Measurements from ENCODE around the gene HGS. TPM values are rescaled to one million over a fixed set of nuclear protein-coding genes. Genes with fewer than 3 reads are reported as not detected.
A peak's percentile ranks its signal among the peaks of the same experiment; 100 is the strongest.

The HGS gene
- total and polyA plus RNA-seq, 2 of the 8 experiments (the other 6 are each of a cell fraction or from before 2014, with no cell fraction given) = 80.8 to 99.7 TPM

- Histone ChIP-seq H3K27ac (ENCODE audit: low read depth, low read length) (no peak within 1 kb of the TSS), H4K8ac (ENCODE audit: extremely low read depth, insufficient read depth, low read length) (peak within 1 kb of the TSS; percentile 68), H3K79me1 (ENCODE audit: low read depth, low read length) (peaks cover 3% of the 10 kb centered on the region; the same call in 1 of the 2 replicates), H3K27me3 (replicated peaks in 1 of 4; ENCODE audit: control insufficient read depth in 3 of 4, extremely low read depth in 1 of 4, insufficient read depth in 3 of 4, low read length in 3 of 4) (no peaks in the 10 kb centered on the region), H3K23ac (ENCODE audit: insufficient read length) (no peak within 1 kb of the TSS), H3K79me2 (ENCODE audit: control insufficient read depth in 1 of 2, insufficient read depth in 2 of 2, low read length in 2 of 2) (no peaks in the 10 kb centered on the region), H3K4ac (replicated peaks; ENCODE audit: insufficient read length, low read depth, low read length) (no peak within 1 kb of the TSS), H3K9ac (replicated peaks in 1 of 4; ENCODE audit: extremely low read depth in 1 of 4, low read depth in 3 of 4, low read length in 3 of 4) (peak within 1 kb of the TSS in 1 of 4 experiments; percentile 30; a peak in 1 of 7 replicates), H3K4me3 (ENCODE audit: extremely low read depth in 1 of 4, insufficient read depth in 2 of 4, low read depth in 3 of 4, low read length in 4 of 4) (no peak within 1 kb of the TSS), H3K14ac (ENCODE audit: insufficient read length) (no peak within 1 kb of the TSS), H2AFZ (ENCODE audit: low read length) (no peak within 1 kb of the TSS), H4K20me1 (replicated peaks in 1 of 2; ENCODE audit: control insufficient read depth in 1 of 2, insufficient read depth in 2 of 2, low read length in 2 of 2) (no peaks in the 10 kb centered on the region), H4K91ac (replicated peaks; ENCODE audit: insufficient read length, low read length) (peak within 1 kb of the TSS; percentile 54), H3K23me2 (ENCODE audit: low read depth, low read length) (no peaks in the 10 kb centered on the region), H3K9me3 (ENCODE audit: insufficient read depth in 2 of 2, low read depth in 1 of 2, low read length in 1 of 2) (no peaks in the 10 kb centered on the region), H3K18ac (ENCODE audit: extremely low read depth, low read length) (no peak within 1 kb of the TSS), H2BK12ac (ENCODE audit: low read depth, low read length) (0 out of 2 replicates have a peak within 1 kb of the TSS, but pooled peaks have one; percentile 39), H2BK5ac (ENCODE audit: low read depth, low read length) (no peak within 1 kb of the TSS), H2BK15ac (ENCODE audit: low read length) (peak within 1 kb of the TSS; percentile 72; the same call in 1 of the 2 replicates), H3K4me1 (replicated peaks in 1 of 4; ENCODE audit: control insufficient read depth in 3 of 4, insufficient read depth in 4 of 4, low read length in 3 of 4) (peaks cover 0 to 10% (median 7%) of the 10 kb centered on the region in 4 experiments; a peak in 6 of 7 replicates), H4K5ac (ENCODE audit: insufficient read length, low read depth, low read length) (no peak within 1 kb of the TSS), H2BK20ac (ENCODE audit: low read length) (0 out of 2 replicates have a peak within 1 kb of the TSS, but pooled peaks have one; percentile 7), H3K36me3 (ENCODE audit: control insufficient read depth in 2 of 4, insufficient read depth in 4 of 4, low read length in 3 of 4) (no peaks in the 10 kb centered on the region), H2AK5ac (ENCODE audit: low read depth, low read length) (no peak within 1 kb of the TSS), H3K4me2 (ENCODE audit: insufficient read depth in 1 of 2, low read depth in 2 of 2, low read length in 2 of 2) (no peak within 1 kb of the TSS), H3K56ac (replicated peaks; ENCODE audit: insufficient read length, low read depth, low read length) (no peak within 1 kb of the TSS), H2BK120ac (replicated peaks; ENCODE audit: low read depth, low read length) (no peak within 1 kb of the TSS)
- WGBS, 2 experiments (ENCODE audit: extremely low coverage in 1 of 2, insufficient coverage in 1 of 2, insufficient read length in 1 of 2, insufficient replicate concordance in 2 of 2, low coverage in 1 of 2, low lambda C conversion rate in 2 of 2, missing lambda C conversion rate in 1 of 2) = 89% methylated on average over 15 of the region's 15 CpGs; no CpG with 5 or more reads in 1 of the 2 experiments
- DNase-seq (ENCODE audit: low read depth in 1 of 2, low spot score in 2 of 2) = no peak
- CTCF ChIA-PET (ENCODE audit: partially characterized antibody) = interaction anchor here (0.7 to 2.1 kb wide), 4 partner anchors 9 to 19 kb away, joined by 3 to 7 read pairs (median 4); no protein-coding TSS in a partner anchor
- no peak for FAIRE-seq
- POLR2A ChIA-PET (ENCODE audit: partially characterized antibody) = interaction anchor here (1.0 to 3.7 kb wide), 7 partner anchors 9 to 47 kb away, joined by 3 to 17 read pairs (median 4); partner anchors contain the start of genes CCDC137, MRPL12 and OXLD1
- no peak for TF ChIP-seq YY1 (IDR thresholded peaks at IDR 0.05; ENCODE audit: low read depth, low read length)
- no peak for TF ChIP-seq ZNF274 (IDR thresholded peaks at IDR 0.05; ENCODE audit: borderline replicate concordance, extremely low read depth, low read length)
- no peak for TF ChIP-seq SP1 (IDR thresholded peaks at IDR 0.05; ENCODE audit: low read depth, low read length)
- no peak for TF ChIP-seq MAX (IDR thresholded peaks at IDR 0.05)
- no peak for TF ChIP-seq MAFK (IDR thresholded peaks at IDR 0.05; ENCODE audit: low read depth, low read length)
- TF ChIP-seq EP300 (IDR thresholded peaks at IDR 0.05; ENCODE audit: borderline replicate concordance in 1 of 2, low read depth in 2 of 2, low read length in 2 of 2) = no peak
- TF ChIP-seq BRCA1 (IDR thresholded peaks at IDR 0.05; ENCODE audit: low read depth, low read length) = no peak
- TF ChIP-seq POU5F1 (IDR thresholded peaks at IDR 0.05; ENCODE audit: low read depth, low read length) = no peak
- no peak for TF ChIP-seq CEBPB (IDR thresholded peaks at IDR 0.05; ENCODE audit: low read depth, low read length)
- TF ChIP-seq NANOG (IDR thresholded peaks at IDR 0.05; ENCODE audit: insufficient read depth, low read depth, low read length, poor library complexity, severe bottlenecking) = no peak
- TF ChIP-seq JUN (IDR thresholded peaks at IDR 0.05; ENCODE audit: low read depth, low read length) = no peak
- no peak for TF ChIP-seq SRF (IDR thresholded peaks at IDR 0.05; ENCODE audit: low read depth, low read length)
Measured at GRCh38 chr17:81656118-81656743, 27.6 kb upstream of the HGS start, which contains the start of gene PDE6G. Gene PDE6G, minus strand, starts transcription at chr17:81656542. Its CDS starts 3,237 bp downstream, at chr17:81653305.

Measured in H1 (cell line).